NCI-H345 treated with DMSO at 0.1 percent for 48 hours (cell line): ENCODE data around the gene NIP7.
"Not testable (repeated sequence)": the region's sequence is repeated elsewhere in the genome, so short reads cannot be mapped to it uniquely, and the experiment has no call there.

Source experiments
- DNase-seq: peaks from one replicate; lab custom pipeline; 2025; ENCODE audit not compliant: unreplicated experiment; lab: John Stamatoyannopoulos, UW

The NIP7 gene

DNA sequence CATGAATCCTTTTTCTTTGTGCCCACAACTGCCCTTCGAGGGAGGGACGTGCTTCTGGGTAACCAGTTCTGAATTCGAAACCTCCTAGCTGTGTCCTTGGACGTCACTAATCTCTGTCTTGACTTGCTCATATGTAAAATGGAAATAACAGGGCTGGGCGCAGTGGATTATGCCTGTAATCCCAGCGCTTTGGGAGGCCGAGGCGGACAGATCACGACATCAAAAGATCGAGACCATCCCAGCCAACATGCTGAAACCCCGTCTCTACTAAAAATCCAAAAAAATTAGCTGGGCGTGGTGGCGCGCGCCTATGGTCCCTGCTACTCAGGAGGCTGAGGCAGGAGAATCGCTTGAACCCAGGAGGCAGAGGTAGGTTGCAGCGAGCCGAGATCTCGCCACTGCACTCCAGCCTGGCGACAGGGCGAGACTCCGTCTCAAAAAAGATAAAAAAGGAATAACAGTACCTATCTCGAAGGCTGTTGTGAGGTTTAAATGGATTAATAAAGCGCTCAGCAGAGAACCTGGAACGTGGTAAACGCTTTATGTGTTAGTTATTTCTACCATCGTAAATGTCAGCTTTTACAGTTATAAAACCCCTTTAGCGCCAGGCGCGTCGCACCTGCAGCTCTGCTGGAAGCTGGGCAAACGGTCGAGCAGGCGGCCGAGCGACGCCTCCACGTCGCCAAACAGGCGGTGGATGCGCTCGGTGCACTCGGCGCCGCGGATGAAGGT is 849 bp upstream of the NIP7 start:
- DNase-seq, result no peak

DNA sequence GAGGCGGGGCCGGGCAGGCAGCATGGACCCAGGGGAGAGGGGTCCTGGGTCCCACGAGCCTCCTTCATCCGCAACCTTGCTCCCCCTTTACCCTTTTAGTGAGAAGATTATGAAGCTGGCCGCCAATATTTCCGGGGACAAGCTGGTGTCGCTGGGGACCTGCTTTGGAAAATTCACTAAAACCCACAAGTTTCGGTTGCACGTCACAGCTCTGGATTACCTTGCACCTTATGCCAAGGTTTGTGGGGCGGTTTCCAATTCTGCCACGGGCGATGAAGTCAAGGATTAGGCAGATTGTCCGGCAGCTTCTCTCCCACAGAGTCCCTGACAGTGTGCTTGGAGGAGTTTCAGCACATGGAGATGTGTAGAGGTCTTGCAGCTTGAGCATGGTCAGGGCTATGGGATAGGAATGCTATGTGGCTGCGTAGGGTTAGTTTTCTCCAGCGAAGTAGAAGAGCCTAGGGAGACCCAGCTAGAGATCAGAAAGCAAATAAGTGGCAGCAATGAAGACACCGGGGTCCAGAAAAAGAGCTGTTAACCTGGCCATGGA is 598 bp downstream of the NIP7 start:
- no peak for DNase-seq

DNA sequence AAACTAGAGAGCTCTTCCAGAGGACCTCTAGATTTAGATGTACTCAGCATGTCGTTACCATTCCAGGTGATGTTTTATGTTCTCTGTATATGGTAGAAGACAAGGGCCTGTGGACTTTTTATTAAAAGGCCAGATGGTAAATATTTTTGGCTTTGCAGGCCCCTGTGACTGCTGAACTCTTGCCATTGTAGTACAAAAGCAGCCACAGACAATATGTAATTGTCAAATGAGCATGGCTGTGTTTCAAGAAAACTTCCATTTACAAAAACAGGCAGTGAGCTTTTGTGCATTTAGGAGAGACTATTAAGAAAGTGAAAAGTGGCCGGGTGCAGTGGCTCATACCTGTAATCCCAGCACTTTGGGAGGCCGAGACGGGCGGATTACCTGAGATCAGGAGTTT is 4.6 kb downstream of the NIP7 start:
- DNase-seq, result no peak

GRCh38 chr16:69345923-69346322 is 6.4 kb downstream of the NIP7 start:
- no peak for DNase-seq

- DNase-seq, result no peak
Measured at GRCh38 chr16:69346683-69347082, 7.1 kb downstream of the NIP7 start.

DNA sequence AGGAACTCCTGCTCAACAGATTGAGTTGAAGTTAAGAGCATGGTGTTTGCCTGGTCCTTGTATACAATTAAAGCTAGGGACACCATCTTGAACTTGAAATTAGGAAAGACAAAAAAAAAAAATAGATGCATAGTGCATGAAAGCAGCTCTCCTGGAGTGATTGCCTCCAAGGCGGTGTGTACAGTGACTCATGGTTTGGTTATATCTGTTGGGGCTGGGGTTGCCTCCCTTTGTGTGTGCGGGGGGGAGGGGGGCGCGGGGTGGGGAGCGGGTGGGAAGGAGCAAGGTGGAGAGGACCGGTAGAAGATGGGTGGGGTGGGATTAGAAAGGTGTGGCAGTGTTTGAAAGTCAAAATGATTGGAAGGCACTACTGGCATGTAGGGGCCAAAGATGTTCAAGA is 8.7 kb downstream of the NIP7 start:
- no peak for DNase-seq

DNA sequence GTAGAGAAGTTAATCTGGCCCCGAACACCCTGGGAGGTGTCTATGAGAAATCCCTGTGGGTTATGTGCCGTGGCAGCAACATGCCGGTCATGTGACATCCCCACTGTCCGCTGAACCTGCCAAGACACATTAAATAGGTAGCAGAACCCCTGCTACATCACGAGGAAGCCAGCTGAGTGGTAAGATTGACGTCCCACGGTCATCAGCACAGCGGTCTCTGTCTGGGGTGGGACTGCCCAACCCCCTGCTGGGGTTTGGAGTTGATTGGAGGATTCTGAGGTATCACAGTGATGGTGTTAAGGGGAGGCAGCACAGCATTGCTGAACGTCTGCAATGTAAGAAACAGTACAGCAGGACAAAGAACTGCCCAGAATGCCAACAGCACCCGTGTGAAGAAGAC is 10.0 kb downstream of the NIP7 start:
- DNase-seq, result no peak

- no peak for DNase-seq
Measured at GRCh38 chr16:69350536-69351133, 11.1 kb downstream of the NIP7 start.

DNA sequence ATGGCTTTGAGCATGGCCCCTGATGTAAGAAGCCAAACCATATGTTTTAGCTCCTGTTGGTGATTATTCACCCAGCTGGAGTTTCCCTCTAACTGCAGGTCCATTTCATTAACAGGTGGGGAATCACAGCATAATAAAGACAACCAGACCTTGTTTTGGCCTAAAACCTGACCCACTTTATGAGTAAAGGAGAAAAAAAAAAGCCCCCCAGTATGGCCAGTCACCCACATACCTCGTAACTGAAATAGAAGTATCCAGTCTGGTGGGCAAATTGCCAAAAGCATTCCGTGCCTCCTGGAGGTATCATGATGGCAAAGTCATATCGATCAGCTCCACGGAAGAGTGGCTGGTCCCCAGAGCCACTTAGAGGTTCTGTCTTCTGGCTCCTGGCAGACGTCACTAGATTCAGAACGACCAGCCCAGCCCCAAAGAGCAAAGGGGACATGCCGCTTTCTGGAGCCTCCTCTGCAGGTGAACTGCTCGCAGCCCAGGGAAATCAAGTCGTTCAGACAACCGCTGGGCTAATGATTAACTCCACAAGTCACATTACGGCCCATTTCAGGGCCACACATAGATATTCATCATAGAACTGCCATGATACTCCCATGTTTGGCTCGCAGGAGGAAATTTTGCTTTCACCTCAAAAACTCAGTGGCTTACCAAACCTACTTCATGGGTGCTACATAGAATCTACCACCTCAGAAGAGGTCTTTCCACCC is 11.9 kb downstream of the NIP7 start, which contains the start of gene TMED6:
TMED6 (minus strand) TSS at position 478 of the 719 bp plus-strand sequence; CDS start at position 445, 33 bp downstream.
- no peak for DNase-seq

DNA sequence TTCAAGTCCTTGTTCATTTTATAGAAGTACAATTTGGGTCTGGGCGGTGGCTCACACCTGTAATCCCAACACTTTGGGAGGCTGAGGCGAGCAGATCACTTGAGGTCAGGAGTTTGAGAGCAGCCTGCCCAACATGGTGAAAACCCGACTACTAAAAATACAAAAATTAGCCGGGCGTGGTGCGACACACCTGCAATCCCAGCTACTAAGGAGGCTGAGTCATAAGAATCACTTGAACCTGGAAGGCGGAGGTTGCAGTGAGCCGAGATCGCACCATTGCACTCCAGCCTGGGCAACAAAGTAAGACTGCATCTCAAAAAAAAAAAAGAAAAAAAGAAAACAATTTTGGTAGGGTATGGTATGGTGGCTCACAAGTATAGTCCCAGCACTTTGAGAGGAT is 20.5 kb downstream of the NIP7 start:
- not testable (repeated sequence) for DNase-seq

DNA sequence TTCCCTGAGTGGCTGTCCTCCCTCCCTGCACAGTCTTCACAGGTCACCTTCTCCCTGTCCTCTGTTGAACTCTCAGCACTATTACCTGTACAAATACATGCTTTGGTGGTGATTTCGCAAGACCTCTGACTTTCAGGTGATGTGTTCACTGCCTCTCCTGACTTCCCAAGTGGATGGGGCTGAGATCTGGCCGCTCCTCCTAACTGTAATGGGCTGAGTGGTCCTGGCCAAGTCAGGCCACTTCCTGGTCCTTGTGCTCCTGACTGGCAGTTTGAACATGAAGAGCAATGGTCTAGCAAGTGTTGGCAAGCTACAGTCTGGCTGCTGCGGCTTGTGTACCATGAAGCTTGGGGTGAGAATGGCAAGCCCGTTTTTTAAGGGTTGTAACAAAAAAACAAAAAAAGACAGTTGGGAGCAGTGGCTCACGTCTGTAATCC is 23.7 kb downstream of the NIP7 start:
- no peak for DNase-seq

DNA sequence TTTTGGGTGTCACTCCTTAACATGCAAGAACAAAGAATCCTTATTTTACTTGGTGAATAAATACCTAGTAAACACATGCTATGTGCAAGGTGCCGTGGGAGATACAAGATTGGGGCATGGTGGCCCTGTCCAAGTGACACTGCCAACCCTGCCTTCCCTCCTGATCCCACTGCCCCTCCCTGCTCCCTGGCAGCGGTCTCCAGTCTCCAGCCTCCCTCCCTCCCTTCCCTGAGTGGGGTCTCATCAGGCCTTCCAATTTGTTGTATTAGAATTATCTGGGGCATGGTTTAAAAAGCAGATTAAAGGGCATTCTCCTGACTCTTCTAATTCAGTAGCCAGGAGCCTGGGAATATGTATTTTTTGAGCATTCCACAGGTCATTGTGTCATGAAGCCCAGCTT is 24.5 kb downstream of the NIP7 start:
- DNase-seq, result no peak

DNA sequence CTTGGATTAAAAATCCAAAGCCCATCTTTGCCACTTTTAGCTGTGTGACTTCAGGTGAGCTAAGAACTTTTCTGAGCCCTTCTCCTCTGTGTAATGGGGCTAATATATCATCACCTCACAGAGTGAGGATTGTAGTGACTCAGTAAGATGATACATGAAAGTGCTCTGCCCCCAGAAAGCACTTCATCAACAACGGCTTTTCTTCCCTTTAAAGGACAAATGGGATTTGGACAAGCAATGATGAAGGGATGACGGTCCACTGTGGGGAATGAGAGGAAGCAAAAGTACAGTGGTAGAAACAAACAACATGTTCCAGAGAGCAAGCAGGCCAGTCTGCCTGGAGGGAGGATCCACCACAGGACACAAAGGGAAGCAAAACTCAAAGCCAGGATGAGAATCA is 26.3 kb downstream of the NIP7 start:
- DNase-seq, result no peak

DNA sequence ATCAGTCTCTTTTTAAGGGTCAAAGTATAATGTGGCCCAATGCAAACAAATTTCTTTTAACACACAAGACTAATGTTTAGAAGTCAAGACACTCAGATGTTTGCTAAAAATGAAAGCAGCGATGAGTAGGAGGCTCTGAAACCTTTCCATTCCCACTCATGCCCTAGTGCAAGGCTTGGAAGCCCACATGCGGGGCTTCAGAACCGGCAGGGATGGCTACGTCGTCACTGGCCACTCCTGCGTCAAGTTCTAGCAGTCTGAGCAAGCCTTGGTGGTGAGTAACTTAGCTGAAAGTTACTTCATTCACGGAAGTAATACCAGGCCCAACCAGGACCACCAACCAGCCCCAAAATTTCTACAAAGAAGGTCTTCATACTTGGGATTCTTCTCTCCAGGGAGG is 26.9 kb downstream of the NIP7 start:
- no peak for DNase-seq

DNA sequence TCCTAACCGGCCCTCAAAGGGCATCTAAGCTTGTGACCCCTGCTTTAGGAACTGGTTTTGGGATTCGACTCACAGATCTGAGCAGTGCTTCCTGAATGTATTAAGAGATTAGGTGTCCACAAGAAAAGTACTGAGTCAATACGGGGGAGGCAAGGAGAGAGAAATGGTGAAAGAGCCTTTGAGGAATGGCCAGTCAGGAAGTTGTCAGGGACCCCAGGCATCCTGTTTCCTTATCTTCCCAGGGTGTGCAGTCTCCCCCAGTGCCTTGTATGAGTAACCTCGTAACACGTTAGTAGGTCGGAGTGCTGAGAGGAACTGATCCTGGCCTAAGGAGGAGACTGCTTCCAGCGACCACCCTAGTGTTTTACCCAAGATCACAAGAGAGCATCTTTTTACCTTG is 28.4 kb downstream of the NIP7 start:
- DNase-seq, result no peak

DNA sequence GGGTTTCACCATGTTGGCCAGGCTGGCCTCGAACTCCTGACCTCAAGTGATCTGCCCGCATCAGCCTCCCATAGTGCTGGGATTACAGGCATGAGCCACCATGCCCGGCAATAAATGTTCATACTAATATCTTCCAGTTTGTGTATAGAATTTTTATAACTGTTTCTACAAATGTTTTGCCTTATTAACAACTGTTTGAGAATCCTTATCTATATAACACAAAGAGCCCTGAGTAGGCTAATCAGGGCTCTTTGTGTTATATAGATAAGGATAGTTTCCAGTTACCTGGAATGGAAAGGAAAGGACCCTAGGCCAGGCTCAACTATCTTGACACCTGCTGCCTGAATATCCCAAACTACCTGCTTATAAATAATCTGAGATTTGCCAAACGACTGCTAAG is 29.3 kb downstream of the NIP7 start:
- no peak for DNase-seq

- DNase-seq, result no peak
Measured at GRCh38 chr16:69371564-69371963, 32.0 kb downstream of the NIP7 start.

DNA sequence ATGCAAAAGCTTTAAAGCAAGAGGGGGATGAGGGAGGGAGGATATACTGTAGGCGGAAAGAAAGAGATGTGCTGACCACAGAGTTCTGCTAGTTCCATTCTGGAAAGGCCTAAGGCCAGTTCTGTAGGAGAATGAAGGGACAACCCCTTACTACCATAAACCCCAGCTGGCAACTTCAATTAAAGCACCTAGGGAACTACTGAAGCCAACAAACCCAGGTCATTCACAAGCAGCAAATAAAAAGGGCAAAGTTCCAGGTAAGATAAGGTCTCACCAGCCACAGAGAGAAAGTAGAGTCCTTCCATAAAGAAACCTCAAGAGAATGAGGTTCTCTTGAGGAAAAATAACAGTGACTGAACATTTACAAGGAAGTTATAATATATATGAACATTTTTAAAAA is 33.4 kb downstream of the NIP7 start:
- DNase-seq, result no peak

GRCh38 chr16:69376393-69377059 is 37.0 kb downstream of the NIP7 start:
- no peak for DNase-seq

- DNase-seq, result no peak
Measured at GRCh38 chr16:69378036-69378435, 38.5 kb downstream of the NIP7 start.

GRCh38 chr16:69378760-69379159 is 39.2 kb downstream of the NIP7 start:
- DNase-seq, result no peak
